Kasumi-1 (cell line): Measurements from ENCODE around the gene ADAMTS8.
A peak's percentile ranks its signal among the peaks of the same experiment; 100 is the strongest.

ENCODE experiments used
- DNase-seq, 2 experiments: peaks; one replicate each; lab custom pipeline; 2025; lab: John Stamatoyannopoulos, UW

Gene ADAMTS8

GRCh38 chr11:130439160-130439519, 10.7 kb upstream of the ADAMTS8 start:
- DNase-seq = peak; percentile 95 to 96

GRCh38 chr11:130438401-130439159, 10.2 kb upstream of the ADAMTS8 start:
- peak; percentile 94 for DNase-seq

GRCh38 chr11:130437848-130438247, 9.4 kb upstream of the ADAMTS8 start:
- no peak for DNase-seq

- no peak for DNase-seq
Observed at GRCh38 chr11:130436171-130436570, 7.8 kb upstream of the ADAMTS8 start.

GRCh38 chr11:130435671-130436070, 7.3 kb upstream of the ADAMTS8 start:
- DNase-seq = no peak

GRCh38 chr11:130434521-130435223, 6.3 kb upstream of the ADAMTS8 start:
- DNase-seq = peak; percentile 89 to 91

GRCh38 chr11:130433357-130433756, 4.9 kb upstream of the ADAMTS8 start:
- DNase-seq = no peak

GRCh38 chr11:130431801-130432200, 3.4 kb upstream of the ADAMTS8 start:
- DNase-seq = no peak

GRCh38 chr11:130431331-130431773, 2.9 kb upstream of the ADAMTS8 start:
- peak; percentile 68 to 71 for DNase-seq

- DNase-seq = no peak
Observed at GRCh38 chr11:130429983-130430382, 1.6 kb upstream of the ADAMTS8 start.

- DNase-seq = peak in 1 of 2 experiments; percentile 10
Observed at GRCh38 chr11:130429120-130429681, 792 bp upstream of the ADAMTS8 start.

GRCh38 chr11:130427581-130428315, 661 bp downstream of the ADAMTS8 start:
- DNase-seq = peak in 1 of 2 experiments; percentile 22

GRCh38 chr11:130426837-130427341, 1.5 kb downstream of the ADAMTS8 start:
- no peak for DNase-seq

GRCh38 chr11:130426223-130426836, 2.1 kb downstream of the ADAMTS8 start:
- no peak for DNase-seq

GRCh38 chr11:130425156-130425555, 3.3 kb downstream of the ADAMTS8 start:
- no peak for DNase-seq

GRCh38 chr11:130424613-130425140, 3.7 kb downstream of the ADAMTS8 start:
- no peak for DNase-seq

GRCh38 chr11:130423541-130424142, 4.8 kb downstream of the ADAMTS8 start:
- no peak for DNase-seq

GRCh38 chr11:130422251-130422995, 6.0 kb downstream of the ADAMTS8 start:
- DNase-seq = no peak

GRCh38 chr11:130421697-130422096, 6.7 kb downstream of the ADAMTS8 start:
- DNase-seq = no peak

- no peak for DNase-seq
Observed at GRCh38 chr11:130421199-130421585, 7.2 kb downstream of the ADAMTS8 start.
